Activated CD4-positive, alpha-beta memory T cell treated with anti-CD3 and anti-CD28 coated beads for 36 hours (primary cell): ENCODE data around the gene PTPRE. TPM values are rescaled to one million over a fixed set of nuclear protein-coding genes. Genes with fewer than 3 reads are reported as not detected.

Experiments used
- CTCF ChIA-PET: fragments of 350-600 bp; sonication (Branson Sonifier 250); formaldehyde crosslinking; loops from one replicate; lab custom pipeline; 2021; ENCODE audit warnings: antibody characterized with exemption, inconsistent platforms; lab: Charles Lee
- POLR2A ChIA-PET: fragments of 350-600 bp; sonication (Branson Sonifier 250); formaldehyde crosslinking; loops from one replicate; lab custom pipeline; 2021; ENCODE audit warnings: antibody characterized with exemption; lab: Charles Lee
- DNase-seq: peaks from one replicate; pipeline ENCODE4 v3.0.0-alpha.2; 2020
- H3K27ac Mint-ChIP-seq: one replicate; pipeline ENCODE4 v1.8.0; 2021; ENCODE audit warnings: mixed read lengths
- H3K27me3 Mint-ChIP-seq: one replicate; pipeline ENCODE4 v1.8.0; 2021; ENCODE audit warnings: mixed read lengths
- H3K36me3 Mint-ChIP-seq: one replicate; pipeline ENCODE4 v1.8.0; 2021; ENCODE audit warnings: mixed read lengths
- H3K4me1 Mint-ChIP-seq: one replicate; pipeline ENCODE4 v1.8.0; 2021; ENCODE audit warnings: low read depth, mixed read lengths
- H3K4me3 Mint-ChIP-seq: one replicate; pipeline ENCODE4 v1.8.0; 2021; ENCODE audit warnings: mild to moderate bottlenecking, mixed read lengths
- H3K9me3 Mint-ChIP-seq: one replicate; pipeline ENCODE4 v1.8.0; 2021; ENCODE audit warnings: mixed read lengths
- intact Hi-C: fragments of 100-400 bp; cut with micrococcal nuclease; formaldehyde crosslinking; loops from one replicate; pipeline ENCODE4 v1.15.1; 2023
- total RNA-seq, 2 experiments: library from RNA; stranded (reverse); gene quantifications; one replicate each; pipeline ENCODE4 v1.2.3, GENCODE V29; 2021

Gene PTPRE
- total RNA-seq, 2 experiments from 2014 or later = 29.4 to 34.0 TPM

DNA sequence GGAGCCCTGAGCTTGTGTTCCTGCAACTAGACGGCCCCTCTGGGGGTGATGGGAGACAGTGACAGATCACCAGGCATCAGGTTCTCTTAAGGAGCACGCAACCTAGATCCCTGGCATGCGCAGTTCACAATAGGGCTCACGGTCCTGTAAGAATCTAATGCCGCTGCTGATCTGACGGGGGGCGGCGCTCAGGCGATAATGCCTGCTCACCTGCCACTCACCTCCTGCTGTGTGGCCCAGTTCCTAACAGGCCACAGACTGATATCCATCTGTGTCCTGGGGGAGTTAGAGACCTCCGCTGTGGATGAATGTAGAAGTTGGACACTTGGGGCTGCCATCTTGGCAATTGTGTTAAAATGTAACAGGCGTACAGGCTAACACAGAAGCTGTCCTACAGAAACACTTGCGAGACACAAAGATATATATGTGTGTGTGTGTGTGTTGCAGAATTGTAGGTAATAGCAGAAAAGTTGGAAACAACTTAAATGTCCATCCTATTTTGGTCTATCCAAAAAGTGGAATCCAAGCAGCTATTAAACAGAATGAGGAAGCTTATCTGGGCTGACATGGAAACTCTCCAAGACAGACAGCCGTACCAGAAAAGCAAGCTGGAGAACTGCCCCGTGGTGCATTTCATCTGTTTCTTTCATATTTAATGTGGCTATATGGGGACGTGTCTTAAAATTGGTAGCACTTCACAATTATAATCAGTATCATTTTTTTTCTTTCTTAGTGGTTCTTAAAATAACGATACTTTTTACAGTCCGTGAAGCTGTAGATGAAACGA is 136.5 kb downstream of the PTPRE start:
- H3K27me3 Mint-ChIP-seq = no peaks in the 10 kb centered on the region
- no peak for DNase-seq
- peaks cover 19% of the 10 kb centered on the region for H3K4me1 Mint-ChIP-seq
- no peak overlapping the region for H3K27ac Mint-ChIP-seq
- H3K36me3 Mint-ChIP-seq = peaks cover 9% of the 10 kb centered on the region
- intact Hi-C loops = no loop called here
- ChIA-PET POLR2A (no interaction called here), CTCF (interaction anchor here (1.8 to 6.8 kb wide), 2 partner anchors 8 to 26 kb away, joined by 9 to 83 read pairs; no protein-coding TSS in a partner anchor)
- no peak overlapping the region for H3K4me3 Mint-ChIP-seq
- H3K9me3 Mint-ChIP-seq = no peaks in the 10 kb centered on the region

DNA sequence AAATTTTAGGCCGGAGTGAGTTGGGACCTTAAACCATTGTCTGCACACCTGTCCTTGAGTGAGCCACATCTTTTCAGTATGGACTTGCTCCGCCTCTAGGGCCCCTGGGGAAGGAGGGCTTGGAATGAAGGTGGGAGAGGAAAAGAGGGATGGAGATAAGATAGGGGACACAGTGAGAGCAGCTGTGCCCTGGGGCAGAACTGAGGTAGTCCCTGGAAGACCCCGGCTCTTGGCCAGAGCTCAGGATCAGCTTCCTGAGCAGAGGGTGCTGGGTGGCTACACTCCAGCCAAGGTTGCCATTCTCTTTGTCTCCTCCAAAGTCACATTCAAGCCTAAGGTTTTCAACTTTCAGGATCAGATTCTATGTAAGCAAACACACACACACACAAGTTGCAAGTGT is 137.3 kb downstream of the PTPRE start:
- CTCF ChIA-PET = interaction anchor here (1.8 to 6.8 kb wide), 2 partner anchors 9 to 25 kb away, joined by 9 to 83 read pairs; no protein-coding TSS in a partner anchor
- intact Hi-C loops = no loop called here
- Mint-ChIP-seq H3K4me3 (no peak overlapping the region), H3K27me3 (no peaks in the 10 kb centered on the region), H3K9me3 (no peaks in the 10 kb centered on the region), H3K36me3 (peaks cover 15% of the 10 kb centered on the region), H3K4me1 (peaks cover 26% of the 10 kb centered on the region), H3K27ac (no peak overlapping the region)
- DNase-seq = no peak
- POLR2A ChIA-PET = no interaction called here

DNA sequence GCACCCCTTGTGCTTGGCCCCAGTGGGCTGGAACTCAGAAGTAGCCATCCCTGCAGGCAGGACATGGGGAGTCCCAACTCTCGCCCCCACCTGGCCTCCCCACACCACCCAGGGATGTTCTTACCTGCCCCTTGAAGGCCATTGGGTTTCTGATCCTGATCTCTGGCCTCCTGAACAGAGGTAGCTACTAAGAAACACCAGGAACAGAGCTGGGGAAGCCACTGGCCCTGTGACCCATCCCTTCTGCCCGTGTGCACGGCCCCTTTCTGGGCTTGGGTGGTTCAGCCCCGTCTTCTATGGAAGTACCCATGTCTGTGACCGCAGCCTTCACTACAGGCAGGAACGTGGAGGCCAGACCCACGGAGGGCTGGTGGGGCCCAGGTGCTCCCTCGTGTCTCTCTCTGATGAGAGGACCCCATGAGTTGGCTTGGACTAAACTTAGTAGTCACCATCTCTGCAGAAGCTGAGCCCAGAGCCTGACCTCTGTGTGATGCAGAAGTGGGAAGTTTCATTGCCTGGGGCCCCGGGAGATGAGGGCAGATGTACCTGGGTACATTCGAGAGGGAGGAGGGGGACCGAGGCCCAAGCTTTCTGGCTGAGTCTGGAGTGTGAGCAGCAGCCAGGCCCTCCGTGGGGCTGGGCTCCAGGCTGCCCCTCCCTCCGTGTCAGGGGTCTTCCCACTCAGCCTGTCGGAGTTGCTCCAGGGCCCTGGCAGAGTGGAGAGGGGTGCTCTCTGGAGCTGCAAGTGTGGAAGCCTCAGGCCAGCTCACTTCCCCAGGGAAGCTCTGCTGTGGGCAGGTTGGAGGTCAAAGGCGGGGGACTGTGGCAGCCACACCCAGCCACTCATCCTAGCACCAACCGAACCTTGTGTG is 138.3 kb downstream of the PTPRE start:
- Mint-ChIP-seq H3K4me1 (peaks cover 36% of the 10 kb centered on the region), H3K27ac (no peak overlapping the region), H3K27me3 (no peaks in the 10 kb centered on the region), H3K4me3 (no peak overlapping the region), H3K9me3 (no peaks in the 10 kb centered on the region), H3K36me3 (peaks cover 23% of the 10 kb centered on the region)
- intact Hi-C loops = no loop called here
- ChIA-PET CTCF (interaction anchor here (0.9 to 6.8 kb wide), 5 partner anchors 10 to 133 kb away, joined by 3 to 83 read pairs (median 3); no protein-coding TSS in a partner anchor), POLR2A (interaction anchor here (0.8 kb wide), 1 partner anchor 80 kb away, joined by 3 read pairs; the partner anchor contains the start of gene MKI67)
- DNase-seq = no peak

DNA sequence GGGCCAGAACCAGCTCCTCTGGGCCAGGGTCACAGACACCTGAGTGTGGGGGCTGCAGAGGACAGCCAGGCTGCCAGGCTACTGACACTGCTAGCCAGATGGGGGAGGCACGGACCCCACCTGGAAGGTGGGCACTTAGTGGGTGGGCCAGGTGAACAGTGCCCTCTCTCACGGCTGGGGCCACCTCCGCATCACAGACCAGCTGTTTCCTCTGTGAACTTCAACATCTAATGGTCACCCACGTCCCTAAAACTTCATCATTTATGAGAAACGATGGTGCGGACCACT is 138.9 kb downstream of the PTPRE start:
- peak overlapping the region; percentile 99 for H3K27ac Mint-ChIP-seq
- POLR2A ChIA-PET = interaction anchor here (0.8 kb wide), 1 partner anchor 80 kb away, joined by 3 read pairs; the partner anchor contains the start of gene MKI67

DNA sequence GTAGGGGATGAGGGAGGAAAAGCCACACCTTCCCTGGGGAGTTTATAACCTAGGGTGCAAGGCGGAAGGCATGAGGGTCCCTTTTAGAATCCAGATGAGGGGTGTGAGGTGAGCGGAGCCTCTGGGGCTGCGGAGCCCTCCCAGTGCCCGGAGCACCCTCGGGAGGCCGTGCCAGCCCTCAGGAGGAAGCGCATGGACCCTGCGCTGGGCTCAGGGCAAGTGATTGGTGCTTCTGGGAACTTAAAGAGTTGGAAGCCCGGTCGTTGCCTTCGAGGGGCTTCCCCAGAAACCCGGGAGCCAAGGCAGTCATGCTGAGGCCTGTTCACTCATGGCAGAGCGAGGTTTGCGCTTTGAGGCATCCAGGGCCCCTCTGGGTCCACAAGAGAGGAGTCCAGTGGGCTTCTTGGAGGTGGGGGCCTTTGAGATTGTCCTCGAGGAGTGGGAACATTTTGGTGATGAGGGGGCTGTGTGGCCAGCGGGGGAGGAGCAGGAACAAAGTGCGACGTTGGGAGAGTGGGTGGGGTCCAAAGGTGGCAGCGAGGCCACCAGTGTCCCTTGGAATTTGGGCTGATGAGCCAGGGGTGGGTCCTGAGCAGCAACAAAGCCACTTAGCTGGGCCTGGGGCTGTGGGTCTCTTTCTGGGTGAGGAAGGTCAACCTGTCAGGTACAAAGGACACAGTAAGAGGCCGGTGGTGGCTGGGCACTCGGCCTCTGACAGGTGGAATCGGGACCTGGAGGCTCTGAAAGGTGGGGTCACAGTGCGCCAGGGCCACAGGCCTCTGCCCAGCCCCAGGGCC is 139.5 kb downstream of the PTPRE start:
- POLR2A ChIA-PET = interaction anchor here (0.8 to 3.4 kb wide), 8 partner anchors 10 to 131 kb away, joined by 3 to 135 read pairs (median 6); partner anchors contain the start of gene MKI67
- DNase-seq = no peak
- peak overlapping the region; percentile 99 for H3K27ac Mint-ChIP-seq
- H3K27me3 Mint-ChIP-seq = no peaks in the 10 kb centered on the region
- H3K36me3 Mint-ChIP-seq = peaks cover 30% of the 10 kb centered on the region
- intact Hi-C loops = no loop called here
- H3K4me3 Mint-ChIP-seq = peak overlapping the region; percentile 93
- peaks cover 48% of the 10 kb centered on the region for H3K4me1 Mint-ChIP-seq
- no peaks in the 10 kb centered on the region for H3K9me3 Mint-ChIP-seq
- CTCF ChIA-PET = interaction anchor here (1.7 to 6.8 kb wide), 3 partner anchors 11 to 132 kb away, joined by 3 to 83 read pairs (median 55); no protein-coding TSS in a partner anchor

More for the DNA sequence above, 138.9 kb downstream of the PTPRE start:
- peaks cover 42% of the 10 kb centered on the region for H3K4me1 Mint-ChIP-seq
- CTCF ChIA-PET = interaction anchor here (0.9 to 6.8 kb wide), 5 partner anchors 10 to 133 kb away, joined by 3 to 83 read pairs (median 3); no protein-coding TSS in a partner anchor
- H3K36me3 Mint-ChIP-seq = peaks cover 28% of the 10 kb centered on the region
- H3K4me3 Mint-ChIP-seq = peak overlapping the region; percentile 16
- intact Hi-C loops = no loop called here
- H3K27me3 Mint-ChIP-seq = no peaks in the 10 kb centered on the region
- no peaks in the 10 kb centered on the region for H3K9me3 Mint-ChIP-seq
- no peak for DNase-seq

DNA sequence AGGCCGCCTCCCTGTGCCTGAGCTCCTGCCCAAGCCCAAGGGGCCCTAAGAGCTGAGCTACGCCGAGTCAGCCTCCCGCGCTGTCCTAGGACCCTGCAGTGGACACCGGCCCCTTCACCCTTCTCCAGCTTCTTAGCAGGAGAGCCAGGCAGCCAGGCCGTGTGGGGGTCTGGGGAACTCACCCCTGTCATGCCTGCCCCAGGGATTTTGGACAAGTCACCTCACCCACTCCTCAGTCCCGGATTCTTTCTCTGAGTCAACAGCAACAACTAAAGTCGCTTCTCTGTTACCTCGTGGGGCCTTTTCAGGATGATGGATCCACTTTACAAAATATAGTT is 140.0 kb downstream of the PTPRE start:
- H3K4me3 Mint-ChIP-seq = peak overlapping the region; percentile 93
- H3K27me3 Mint-ChIP-seq = no peaks in the 10 kb centered on the region
- CTCF ChIA-PET = interaction anchor here (0.9 to 6.8 kb wide), 9 partner anchors 11 to 132 kb away, joined by 3 to 83 read pairs (median 15); no protein-coding TSS in a partner anchor
- intact Hi-C loops = loop anchor here (1.0 kb wide), 3 partner anchors 12 to 134 kb away; no protein-coding TSS in a partner anchor
- H3K36me3 Mint-ChIP-seq = peaks cover 31% of the 10 kb centered on the region
- peak; percentile 37 for DNase-seq
- peak overlapping the region; percentile 99 for H3K27ac Mint-ChIP-seq
- no peaks in the 10 kb centered on the region for H3K9me3 Mint-ChIP-seq
- POLR2A ChIA-PET = interaction anchor here (1.0 to 3.4 kb wide), 11 partner anchors 11 to 130 kb away, joined by 3 to 135 read pairs (median 7); partner anchors contain the start of gene MKI67
- H3K4me1 Mint-ChIP-seq = peaks cover 50% of the 10 kb centered on the region

DNA sequence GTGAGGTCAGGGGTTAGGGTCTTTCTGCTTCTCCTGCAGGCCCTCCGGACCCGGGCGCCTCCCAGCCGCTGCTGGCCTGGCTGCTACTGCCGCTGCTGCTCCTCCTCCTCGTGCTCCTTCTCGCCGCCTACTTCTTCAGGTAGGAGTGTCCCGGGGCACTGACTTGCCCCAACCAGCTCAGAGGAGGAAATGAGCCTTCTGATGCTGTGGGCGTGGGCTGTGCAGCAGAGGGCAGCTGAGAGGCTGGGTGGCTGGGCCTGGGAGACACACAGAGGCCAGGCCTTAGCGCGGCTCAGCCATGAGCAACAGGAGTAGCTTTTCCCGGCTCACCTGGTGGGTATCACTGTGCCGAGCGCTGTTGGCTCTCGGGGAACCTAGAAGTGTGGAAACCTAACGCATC is 140.4 kb downstream of the PTPRE start:
- CTCF ChIA-PET = interaction anchor here (0.9 to 6.8 kb wide), 15 partner anchors 10 to 165 kb away, joined by 3 to 83 read pairs (median 7); partner anchors contain the start of gene PTPRE
- Mint-ChIP-seq H3K27ac (peak overlapping the region; percentile 99), H3K36me3 (peaks cover 35% of the 10 kb centered on the region), H3K4me3 (peak overlapping the region; percentile 93), H3K27me3 (no peaks in the 10 kb centered on the region), H3K4me1 (peaks cover 54% of the 10 kb centered on the region), H3K9me3 (no peaks in the 10 kb centered on the region)
- DNase-seq = peak; percentile 93
- POLR2A ChIA-PET = interaction anchor here (1.0 to 3.4 kb wide), 13 partner anchors 9 to 130 kb away, joined by 3 to 135 read pairs (median 5); partner anchors contain the start of gene MKI67
- intact Hi-C loops = loop anchor here (1.0 kb wide), 3 partner anchors 12 to 134 kb away; no protein-coding TSS in a partner anchor

DNA sequence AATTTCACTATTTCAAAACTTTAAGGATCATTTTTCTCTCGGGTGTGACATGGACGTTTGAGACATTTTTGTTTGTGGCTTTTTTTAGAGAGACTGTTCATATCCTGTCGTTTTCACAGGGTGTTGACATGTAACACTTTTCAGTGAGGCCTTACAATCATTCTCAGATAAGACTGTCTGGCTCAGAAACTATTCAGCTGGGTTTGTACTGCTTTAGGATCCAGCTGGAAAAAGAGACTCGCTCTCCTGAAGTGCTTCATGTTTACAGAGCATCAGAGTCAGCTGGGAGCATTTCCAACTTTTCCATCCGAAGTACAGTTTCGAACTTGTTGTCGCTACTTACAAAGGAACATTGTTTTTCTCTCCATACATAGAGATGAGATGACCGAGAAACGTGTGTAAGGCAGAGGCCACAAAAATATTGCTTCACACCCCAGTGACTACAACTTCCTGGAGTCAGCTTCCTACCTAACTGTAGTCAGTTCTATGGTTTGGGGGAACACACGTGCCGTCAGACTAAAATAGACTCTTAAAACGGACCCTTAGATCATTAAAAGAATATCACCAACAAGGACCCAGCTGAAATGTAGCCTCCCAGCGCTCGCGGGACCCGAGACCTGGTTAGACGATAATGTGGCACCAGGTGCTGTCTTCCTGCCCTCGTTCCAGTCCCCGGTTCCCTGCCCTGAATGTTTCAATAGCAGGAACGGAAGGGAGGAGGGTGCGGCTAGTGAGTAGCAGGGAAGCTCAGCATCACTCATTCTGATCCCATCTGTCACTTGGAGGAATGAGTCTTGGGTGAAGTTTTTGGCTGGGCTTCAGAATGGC is 141.3 kb downstream of the PTPRE start:
- peak; percentile 71 for DNase-seq
- intact Hi-C loops = loop anchor here (1.0 kb wide), 6 partner anchors 13 to 133 kb away; partner anchors contain the start of gene MKI67
- H3K4me1 Mint-ChIP-seq = peaks cover 57% of the 10 kb centered on the region

DNA sequence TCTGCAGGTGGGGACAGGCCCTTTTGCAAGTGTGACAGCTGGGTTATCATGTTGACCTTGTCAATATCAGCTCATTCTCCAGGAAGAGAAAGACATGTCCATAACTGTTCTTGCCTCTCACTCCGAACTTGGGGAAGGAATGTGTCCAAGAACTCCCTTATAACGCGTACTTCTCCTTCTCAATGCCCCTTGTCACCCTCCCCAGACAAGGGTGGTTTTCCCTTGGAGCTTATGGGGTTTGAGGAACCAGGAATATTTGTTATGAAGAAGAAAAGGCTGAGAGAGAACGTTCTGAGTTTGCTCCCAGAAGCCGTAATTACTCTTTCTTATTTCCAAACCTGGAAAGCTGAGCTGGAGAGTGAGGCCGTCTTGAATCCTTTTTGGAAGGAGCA is 141.9 kb downstream of the PTPRE start:
- DNase-seq = no peak
- H3K9me3 Mint-ChIP-seq = no peaks in the 10 kb centered on the region
- peaks cover 57% of the 10 kb centered on the region for H3K4me1 Mint-ChIP-seq
- H3K4me3 Mint-ChIP-seq = peak overlapping the region; percentile 93
- CTCF ChIA-PET = interaction anchor here (1.3 to 6.8 kb wide), 12 partner anchors 8 to 163 kb away, joined by 3 to 83 read pairs (median 10); partner anchors contain the start of gene PTPRE
- no peaks in the 10 kb centered on the region for H3K27me3 Mint-ChIP-seq
- intact Hi-C loops = loop anchor here (1.0 kb wide), 3 partner anchors 15 to 77 kb away; partner anchors contain the start of gene MKI67
- peaks cover 42% of the 10 kb centered on the region for H3K36me3 Mint-ChIP-seq
- POLR2A ChIA-PET = interaction anchor here (1.7 to 3.4 kb wide), 6 partner anchors 10 to 78 kb away, joined by 8 to 135 read pairs (median 10); partner anchors contain the start of gene MKI67
- peak overlapping the region; percentile 99 for H3K27ac Mint-ChIP-seq

More for the DNA sequence above, 141.3 kb downstream of the PTPRE start:
- Mint-ChIP-seq H3K27ac (peak overlapping the region; percentile 99), H3K4me3 (peak overlapping the region; percentile 93), H3K36me3 (peaks cover 39% of the 10 kb centered on the region), H3K27me3 (no peaks in the 10 kb centered on the region), H3K9me3 (no peaks in the 10 kb centered on the region)
- CTCF ChIA-PET = interaction anchor here (0.9 to 6.8 kb wide), 16 partner anchors 9 to 164 kb away, joined by 3 to 83 read pairs (median 6); partner anchors contain the start of gene PTPRE
- POLR2A ChIA-PET = interaction anchor here (1.0 to 3.4 kb wide), 12 partner anchors 8 to 99 kb away, joined by 3 to 135 read pairs (median 8); partner anchors contain the start of gene MKI67
